Mammary epithelial cell (primary cell): ENCODE results near the gene VIPAS39.

Source experiments
- EZH2 ChIP-seq: IDR thresholded peaks from 2 replicates; pipeline ENCODE4 v1.6.1; 2012; ENCODE audit warnings: low read length, inconsistent platforms, borderline replicate concordance
- TF ChIP-seq, protein P1 (sequence below), 2 donors: IDR thresholded peaks in 1 of 2; conservative IDR thresholded peaks in 1 of 2; 2 replicates each; pipeline ENCODE4 v1.5.1; 2011 to 2012; ENCODE audit warnings: inconsistent platforms in 2 of 2, low read length in 2 of 2, mild to moderate bottlenecking in 2 of 2, control low read depth in 1 of 2, low read depth in 1 of 2; ENCODE audit not compliant: insufficient read depth in 1 of 2; ENCODE audit errors: extremely low read depth in 1 of 2

DNA sequence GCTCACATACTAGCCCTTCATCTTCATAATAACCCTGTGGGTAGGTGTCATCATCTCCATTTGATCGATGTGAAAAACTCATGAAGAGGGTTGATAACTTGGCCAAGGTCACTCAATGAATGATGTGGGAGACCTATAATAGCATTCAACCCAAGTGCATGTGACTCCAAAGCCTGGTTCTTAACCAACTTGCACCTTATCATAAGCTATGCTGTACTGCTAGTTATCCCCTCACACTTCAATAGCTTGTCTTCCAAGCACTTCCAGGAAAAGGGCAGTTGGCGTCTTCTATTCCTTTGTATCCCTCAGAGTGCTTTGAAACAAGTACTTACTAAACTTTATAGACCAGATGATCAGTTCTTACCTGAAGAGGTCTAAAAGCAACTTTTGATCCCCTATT, 15.2 kb downstream of the VIPAS39 start:
- TF ChIP-seq, protein P1, sequence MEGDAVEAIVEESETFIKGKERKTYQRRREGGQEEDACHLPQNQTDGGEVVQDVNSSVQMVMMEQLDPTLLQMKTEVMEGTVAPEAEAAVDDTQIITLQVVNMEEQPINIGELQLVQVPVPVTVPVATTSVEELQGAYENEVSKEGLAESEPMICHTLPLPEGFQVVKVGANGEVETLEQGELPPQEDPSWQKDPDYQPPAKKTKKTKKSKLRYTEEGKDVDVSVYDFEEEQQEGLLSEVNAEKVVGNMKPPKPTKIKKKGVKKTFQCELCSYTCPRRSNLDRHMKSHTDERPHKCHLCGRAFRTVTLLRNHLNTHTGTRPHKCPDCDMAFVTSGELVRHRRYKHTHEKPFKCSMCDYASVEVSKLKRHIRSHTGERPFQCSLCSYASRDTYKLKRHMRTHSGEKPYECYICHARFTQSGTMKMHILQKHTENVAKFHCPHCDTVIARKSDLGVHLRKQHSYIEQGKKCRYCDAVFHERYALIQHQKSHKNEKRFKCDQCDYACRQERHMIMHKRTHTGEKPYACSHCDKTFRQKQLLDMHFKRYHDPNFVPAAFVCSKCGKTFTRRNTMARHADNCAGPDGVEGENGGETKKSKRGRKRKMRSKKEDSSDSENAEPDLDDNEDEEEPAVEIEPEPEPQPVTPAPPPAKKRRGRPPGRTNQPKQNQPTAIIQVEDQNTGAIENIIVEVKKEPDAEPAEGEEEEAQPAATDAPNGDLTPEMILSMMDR (conservative IDR thresholded peaks at IDR 0.05 in 1 of 2, IDR thresholded peaks at IDR 0.05 in 1 of 2; ENCODE audit: extremely low read depth in 1 of 2, insufficient read depth in 1 of 2, low read depth in 1 of 2, low read length in 2 of 2) = no peak
- TF ChIP-seq EZH2 = no peak
